Panc1 (cell line): ENCODE measurements around the gene OTOG. TPM values are rescaled to one million over a fixed set of nuclear protein-coding genes. Genes with fewer than 3 reads are reported as not detected.

Source experiments
- ATAC-seq: fragments of 200-7000 bp; cut with Tn5 transposase; 2 replicates; pipeline ENCODE4 v1.9.1; 2020; ENCODE audit warnings: mild to moderate bottlenecking, moderate library complexity
- BruUV-seq: library from RNA; stranded (reverse); fragments of 400-500 nt; replicated peaks from 2 replicates; lab custom pipeline; 2021; lab: Mats Ljungman, UMichigan
- CTCF ChIA-PET: fragments of 300-600 bp; sonication (Branson Sonifier 250); formaldehyde crosslinking; loops from one replicate; lab custom pipeline; 2022; ENCODE audit warnings: antibody characterized with exemption; lab: Charles Lee
- POLR2A ChIA-PET: fragments of 300-600 bp; sonication (Branson Sonifier 250); formaldehyde crosslinking; loops from one replicate; lab custom pipeline; 2022; ENCODE audit warnings: antibody characterized with exemption; lab: Charles Lee
- DNase-seq: peaks from one replicate; pipeline ENCODE4 v3.0.0-alpha.2; 2010; ENCODE audit warnings: low read depth, low spot score
- H3K27ac ChIP-seq: 2 replicates; pipeline ENCODE4 v1.5.1; 2011; ENCODE audit warnings: mild to moderate bottlenecking, low read length, inconsistent platforms
- H3K27me3 ChIP-seq: fragments of 200-500 bp; sonication (Bioruptor generic); 2 replicates; pipeline ENCODE4 v1.6.0; 2014; ENCODE audit warnings: low read length, inconsistent platforms; ENCODE audit not compliant: control insufficient read depth, insufficient read depth
- H3K36me3 ChIP-seq: fragments of 200-500 bp; sonication (Bioruptor generic); 2 replicates; pipeline ENCODE4 v1.5.1; 2014; ENCODE audit warnings: inconsistent platforms, mild to moderate bottlenecking, low read length, moderate library complexity; ENCODE audit not compliant: control insufficient read depth, insufficient read depth
- H3K4me1 ChIP-seq: 2 replicates; pipeline ENCODE4 v1.5.1; 2011; ENCODE audit warnings: inconsistent platforms, mild to moderate bottlenecking, low read length, moderate library complexity; ENCODE audit not compliant: control insufficient read depth, insufficient read depth
- H3K4me3 ChIP-seq, 2 experiments: 2 replicates each; pipeline ENCODE4 v1.5.1; 2011 to 2012; ENCODE audit warnings: low read depth in 2 of 2, low read length in 2 of 2, mild to moderate bottlenecking in 2 of 2, inconsistent platforms in 1 of 2, moderate library complexity in 1 of 2
- H3K9me3 ChIP-seq: fragments of 200-500 bp; sonication (Bioruptor generic); 2 replicates; pipeline ENCODE4 v1.5.1; 2014; ENCODE audit warnings: low read depth, mild to moderate bottlenecking, inconsistent platforms, low read length, moderate library complexity; ENCODE audit not compliant: control insufficient read depth, insufficient read depth
- CTCF ChIP-seq: fragments of 450-650 bp; IDR thresholded peaks from 2 replicates; pipeline ENCODE4 v1.5.1; 2017; ENCODE audit warnings: mild to moderate bottlenecking
- POLR2AphosphoS5 ChIP-seq: IDR thresholded peaks from 2 replicates; pipeline ENCODE4 v1.6.1; 2012; ENCODE audit warnings: mild to moderate bottlenecking, low read depth, low read length, moderate library complexity
- REST ChIP-seq, 2 experiments: IDR thresholded peaks; 2 replicates each; pipeline ENCODE4 v1.6.1; 2011 to 2012; ENCODE audit warnings: low read depth in 2 of 2, control low read depth in 1 of 2, low read length in 1 of 2, mild to moderate bottlenecking in 1 of 2, moderate library complexity in 1 of 2; ENCODE audit not compliant: insufficient read depth in 1 of 2
- SIN3A ChIP-seq: IDR thresholded peaks from 2 replicates; pipeline ENCODE4 v1.6.1; 2012; ENCODE audit warnings: low read depth, mild to moderate bottlenecking, low read length, moderate library complexity, borderline replicate concordance; ENCODE audit not compliant: insufficient read depth
- TCF7L2 ChIP-seq: IDR thresholded peaks from 2 replicates; pipeline ENCODE4 v1.6.1; 2011; ENCODE audit warnings: mild to moderate bottlenecking, low read depth, low read length, inconsistent platforms
- in situ Hi-C: cut with HindIII; loops from 2 replicates; pipeline ENCODE4 v1.10.0; 2016; ENCODE audit warnings: low sequenced_read_pairs, low pct_unique_long_range_greater_than_20kb
- intact Hi-C: fragments of 100-400 bp; cut with micrococcal nuclease; formaldehyde crosslinking; loops from one replicate; pipeline ENCODE4 v1.10.0; 2022; ENCODE audit not compliant: unreplicated experiment
- total RNA-seq: library from RNA; stranded (reverse); gene quantifications from one replicate; pipeline ENCODE4 v1.2.1, GENCODE V29; 2021; ENCODE audit not compliant: unreplicated experiment

The OTOG gene
- total RNA-seq, 1 experiment from 2014 or later, result not detected

GRCh38 chr11:17515443-17516176, 31.4 kb upstream of the OTOG start:
- CTCF ChIA-PET, result no interaction called here
- no peaks in the 10 kb centered on the region for H3K4me1 ChIP-seq
- no peak for DNase-seq
- no peaks in the 10 kb centered on the region for H3K36me3 ChIP-seq
- in situ Hi-C loops, result no loop called here
- BruUV-seq, result no TSS peak
- no peak overlapping the region for H3K27ac ChIP-seq
- intact Hi-C loops, result no loop called here
- no peaks in the 10 kb centered on the region for H3K27me3 ChIP-seq
- H3K4me3 ChIP-seq, result no peak overlapping the region
- ATAC-seq, result no peak
- H3K9me3 ChIP-seq, result no peaks in the 10 kb centered on the region
- POLR2A ChIA-PET, result no interaction called here
- TF ChIP-seq CTCF (no peak), REST (IDR thresholded peaks at IDR 0.05; ENCODE audit: insufficient read depth in 1 of 2, low read depth in 2 of 2, low read length in 1 of 2) (no peak), TCF7L2 (no peak)

- in situ Hi-C loops, result no loop called here
Measured at GRCh38 chr11:17516551-17517150, 30.4 kb upstream of the OTOG start.

More at GRCh38 chr11:17516551-17517150, 30.4 kb upstream of the OTOG start:
- intact Hi-C loops, result no loop called here
- no peaks in the 10 kb centered on the region for H3K36me3 ChIP-seq
- no peaks in the 10 kb centered on the region for H3K4me1 ChIP-seq
- DNase-seq (no peak), ATAC-seq (no peak)
- CTCF ChIA-PET, result interaction anchor here (0.6 kb wide), 1 partner anchor 82 kb away, joined by 3 read pairs; no protein-coding TSS in a partner anchor
- no peak overlapping the region for H3K27ac ChIP-seq
- TF ChIP-seq REST (IDR thresholded peaks at IDR 0.05; ENCODE audit: insufficient read depth in 1 of 2, low read depth in 2 of 2, low read length in 1 of 2) (no peak), SIN3A (no peak), CTCF (no peak), POLR2AphosphoS5 (no peak), TCF7L2 (no peak)
- H3K4me3 ChIP-seq, result no peak overlapping the region
- H3K9me3 ChIP-seq, result no peaks in the 10 kb centered on the region
- H3K27me3 ChIP-seq, result no peaks in the 10 kb centered on the region
- BruUV-seq, result no TSS peak
- POLR2A ChIA-PET, result no interaction called here
